Astrocyte (in vitro differentiated cells and primary cell): Measurements from ENCODE around the gene PITPNB. TPM values are rescaled to one million over a fixed set of nuclear protein-coding genes. Genes with fewer than 3 reads are reported as not detected.

Source experiments
- DNase-seq: peaks from one replicate; pipeline ENCODE4 v3.0.0-alpha.2; 2010; ENCODE audit warnings: low read depth
- FAIRE-seq: peaks from 2 replicates; lab custom pipeline; 2011; peaks lifted over from hg19 to GRCh38; lab: Jason Lieb, UNC
- H2AFZ ChIP-seq: 2 replicates; pipeline ENCODE4 v1.6.0; 2012; ENCODE audit warnings: low read depth, low read length, inconsistent platforms
- H3K27ac ChIP-seq: 2 replicates; pipeline ENCODE4 v1.5.1; 2011; ENCODE audit warnings: low read depth, low read length, inconsistent platforms
- H3K27me3 ChIP-seq: 2 replicates; pipeline ENCODE4 v1.6.0; 2011; ENCODE audit warnings: low read length, inconsistent platforms; ENCODE audit not compliant: insufficient read depth
- H3K36me3 ChIP-seq: 2 replicates; pipeline ENCODE4 v1.5.1; 2011; ENCODE audit warnings: low read length, inconsistent platforms; ENCODE audit not compliant: insufficient read depth
- H3K4me1 ChIP-seq: 2 replicates; pipeline ENCODE4 v1.5.1; 2011; ENCODE audit warnings: low read length, inconsistent platforms; ENCODE audit not compliant: insufficient read depth
- H3K4me2 ChIP-seq: 2 replicates; pipeline ENCODE4 v1.6.0; 2012; ENCODE audit warnings: low read length, inconsistent platforms
- H3K4me3 ChIP-seq: 2 replicates; pipeline ENCODE4 v1.5.1; 2011; ENCODE audit warnings: low read depth, mild to moderate bottlenecking, low read length, inconsistent platforms; ENCODE audit not compliant: insufficient read depth
- H3K79me2 ChIP-seq: 2 replicates; pipeline ENCODE4 v1.6.0; 2012; ENCODE audit warnings: mild to moderate bottlenecking, low read length, inconsistent platforms; ENCODE audit not compliant: insufficient read depth
- H3K9ac ChIP-seq: 2 replicates; pipeline ENCODE4 v1.6.0; 2012; ENCODE audit warnings: mild to moderate bottlenecking, low read length, inconsistent platforms
- H3K9me3 ChIP-seq: 2 replicates; pipeline ENCODE4 v1.5.1; 2012; ENCODE audit warnings: low read depth, mild to moderate bottlenecking, low read length, inconsistent platforms; ENCODE audit not compliant: insufficient read depth
- H4K20me1 ChIP-seq: 2 replicates; pipeline ENCODE4 v1.6.0; 2012; ENCODE audit warnings: low read length, inconsistent platforms; ENCODE audit not compliant: insufficient read depth
- H3K27ac Mint-ChIP-seq: one replicate; pipeline ENCODE4 v1.8.0; 2021; ENCODE audit warnings: mild to moderate bottlenecking, mixed read lengths; ENCODE audit not compliant: unreplicated experiment
- H3K27me3 Mint-ChIP-seq: one replicate; pipeline ENCODE4 v1.8.0; 2021; ENCODE audit warnings: low read depth, mixed read lengths; ENCODE audit not compliant: unreplicated experiment
- H3K36me3 Mint-ChIP-seq: one replicate; pipeline ENCODE4 v1.8.0; 2021; ENCODE audit warnings: low read depth, mixed read lengths; ENCODE audit not compliant: unreplicated experiment
- H3K4me1 Mint-ChIP-seq: one replicate; pipeline ENCODE4 v1.8.0; 2021; ENCODE audit warnings: low read depth, mixed read lengths; ENCODE audit not compliant: unreplicated experiment
- H3K4me3 Mint-ChIP-seq: one replicate; pipeline ENCODE4 v1.8.0; 2021; ENCODE audit warnings: mild to moderate bottlenecking, moderate library complexity, mixed read lengths; ENCODE audit not compliant: unreplicated experiment
- H3K9me3 Mint-ChIP-seq: one replicate; pipeline ENCODE4 v1.8.0; 2021; ENCODE audit warnings: mild to moderate bottlenecking, mixed read lengths; ENCODE audit not compliant: unreplicated experiment
- CTCF ChIP-seq: IDR thresholded peaks from 2 replicates; pipeline ENCODE4 v1.5.1; 2011; ENCODE audit warnings: low read depth, mild to moderate bottlenecking, inconsistent platforms, low read length, moderate library complexity; ENCODE audit not compliant: insufficient read depth
- EZH2 ChIP-seq: IDR thresholded peaks from 2 replicates; pipeline ENCODE4 v1.6.1; 2012; ENCODE audit warnings: mild to moderate bottlenecking, low read length, inconsistent platforms; ENCODE audit not compliant: insufficient read depth
- total RNA-seq: library from RNA; stranded (reverse); gene quantifications from 2 replicates; pipeline ENCODE4 v1.2.1, GENCODE V29; 2021

Gene PITPNB
- total RNA-seq, 1 donor from 2014 or later: 90.6 TPM

GRCh38 chr22:27952091-27952490 is 33.0 kb upstream of the PITPNB start:
- no peaks in the 10 kb centered on the region for H3K27me3 Mint-ChIP-seq
- H3K4me3 Mint-ChIP-seq: no peak overlapping the region
- no peaks in the 10 kb centered on the region for H3K9me3 Mint-ChIP-seq
- H3K9ac ChIP-seq: no peak overlapping the region
- H3K36me3 ChIP-seq: no peaks in the 10 kb centered on the region
- no peak overlapping the region for H3K4me3 ChIP-seq
- no peak overlapping the region for H3K4me2 ChIP-seq
- no peaks in the 10 kb centered on the region for H3K4me1 ChIP-seq
- FAIRE-seq (peak; percentile 37), DNase-seq (peak; percentile 59)
- no peaks in the 10 kb centered on the region for H4K20me1 ChIP-seq
- H3K27ac ChIP-seq: no peak overlapping the region
- H3K4me1 Mint-ChIP-seq: no peaks in the 10 kb centered on the region
- no peak for TF ChIP-seq CTCF
- TF ChIP-seq EZH2: no peak
- H2AFZ ChIP-seq: no peak overlapping the region
- no peak overlapping the region for H3K27ac Mint-ChIP-seq
- no peaks in the 10 kb centered on the region for H3K9me3 ChIP-seq
- no peaks in the 10 kb centered on the region for H3K27me3 ChIP-seq
- H3K79me2 ChIP-seq: no peaks in the 10 kb centered on the region
- no peaks in the 10 kb centered on the region for H3K36me3 Mint-ChIP-seq

- TF ChIP-seq CTCF (no peak), EZH2 (no peak)
- H3K36me3 ChIP-seq: no peaks in the 10 kb centered on the region
- no peaks in the 10 kb centered on the region for H3K9me3 Mint-ChIP-seq
- H3K79me2 ChIP-seq: no peaks in the 10 kb centered on the region
- H3K4me1 Mint-ChIP-seq: no peaks in the 10 kb centered on the region
- H3K36me3 Mint-ChIP-seq: no peaks in the 10 kb centered on the region
- H3K4me3 ChIP-seq: no peak overlapping the region
- H3K27me3 Mint-ChIP-seq: no peaks in the 10 kb centered on the region
- FAIRE-seq: no peak
- H3K27ac ChIP-seq: no peak overlapping the region
- no peak overlapping the region for H3K4me2 ChIP-seq
- no peaks in the 10 kb centered on the region for H3K4me1 ChIP-seq
- H2AFZ ChIP-seq: no peak overlapping the region
- H3K27ac Mint-ChIP-seq: no peak overlapping the region
- H3K9ac ChIP-seq: no peak overlapping the region
- no peaks in the 10 kb centered on the region for H3K27me3 ChIP-seq
- no peaks in the 10 kb centered on the region for H3K9me3 ChIP-seq
- no peak overlapping the region for H3K4me3 Mint-ChIP-seq
- no peaks in the 10 kb centered on the region for H4K20me1 ChIP-seq
- no peak for DNase-seq
Measured at GRCh38 chr22:27949421-27949820, 30.4 kb upstream of the PITPNB start.

GRCh38 chr22:27948569-27948968 is 29.5 kb upstream of the PITPNB start:
- FAIRE-seq (no peak), DNase-seq (no peak)
- TF ChIP-seq EZH2 (no peak), CTCF (no peak)
- Histone ChIP-seq H3K27me3 (no peaks in the 10 kb centered on the region), H3K79me2 (no peaks in the 10 kb centered on the region), H3K9me3 (no peaks in the 10 kb centered on the region), H3K4me3 (no peak overlapping the region), H3K4me1 (no peaks in the 10 kb centered on the region), H3K36me3 (no peaks in the 10 kb centered on the region), H3K9ac (no peak overlapping the region), H3K27ac (no peak overlapping the region), H4K20me1 (no peaks in the 10 kb centered on the region), H3K4me2 (no peak overlapping the region), H2AFZ (no peak overlapping the region)
- Mint-ChIP-seq H3K9me3 (no peaks in the 10 kb centered on the region), H3K27me3 (no peaks in the 10 kb centered on the region), H3K36me3 (no peaks in the 10 kb centered on the region), H3K27ac (no peak overlapping the region), H3K4me1 (no peaks in the 10 kb centered on the region), H3K4me3 (no peak overlapping the region)
